GM12878 (cell line): ENCODE results near the gene SEC14L6.

ENCODE experiments used
- BRCA1 ChIP-seq: IDR thresholded peaks from 2 replicates; pipeline ENCODE4 v1.6.1; 2011; ENCODE audit warnings: low read depth, low read length, improper control_type of control experiment
- CTCF ChIP-seq, 3 experiments: IDR thresholded peaks in 2 of 3; conservative IDR thresholded peaks in 1 of 3; 2 replicates each; pipeline ENCODE4 v1.5.1; 2011; ENCODE audit warnings: low read depth in 3 of 3, low read length in 3 of 3, mild to moderate bottlenecking in 3 of 3, control low read depth in 2 of 3, moderate library complexity in 2 of 3, inconsistent platforms in 1 of 3, mixed read lengths in 1 of 3; ENCODE audit not compliant: control insufficient read depth in 2 of 3, insufficient read depth in 1 of 3; ENCODE audit errors: extremely low read depth in 1 of 3
- EZH2 ChIP-seq: IDR thresholded peaks from 2 replicates; pipeline ENCODE4 v1.6.1; 2012; ENCODE audit warnings: low read depth, mild to moderate bottlenecking, control low read depth, inconsistent platforms, low read length, borderline replicate concordance; ENCODE audit not compliant: control insufficient read depth
- FOXM1 ChIP-seq: IDR thresholded peaks from 2 replicates; pipeline ENCODE4 v1.6.1; 2012; ENCODE audit warnings: low read depth, mild to moderate bottlenecking, inconsistent platforms, low read length, moderate library complexity
- KDM1A ChIP-seq: fragments of 200-600 bp; sonication (generic); IDR thresholded peaks from 2 replicates; pipeline ENCODE4 v1.6.1; 2016; ENCODE audit warnings: borderline replicate concordance
- PML ChIP-seq: IDR thresholded peaks from 2 replicates; pipeline ENCODE4 v1.6.1; 2012; ENCODE audit warnings: low read length, inconsistent platforms
- POLR2A ChIP-seq: IDR thresholded peaks from 2 replicates; pipeline ENCODE4 v1.6.1; 2011; ENCODE audit warnings: low read depth, mild to moderate bottlenecking, low read length
- SPI1 ChIP-seq: IDR thresholded peaks from 2 replicates; pipeline ENCODE4 v1.6.1; 2011; ENCODE audit warnings: low read depth, mild to moderate bottlenecking, low read length, moderate library complexity, borderline replicate concordance; ENCODE audit not compliant: insufficient read depth
- SRF ChIP-seq, 2 experiments: IDR thresholded peaks; 2 replicates each; pipeline ENCODE4 v1.6.1; 2011; ENCODE audit warnings: low read depth in 2 of 2, low read length in 2 of 2, mild to moderate bottlenecking in 1 of 2, moderate library complexity in 1 of 2
- TCF3 ChIP-seq: IDR thresholded peaks from 2 replicates; pipeline ENCODE4 v1.6.1; 2012; ENCODE audit warnings: low read depth, mild to moderate bottlenecking, low read length, borderline replicate concordance; ENCODE audit not compliant: insufficient read depth
- TF ChIP-seq, protein P1 (sequence below): IDR thresholded peaks from 2 replicates; pipeline ENCODE4 v1.6.1; 2011; ENCODE audit warnings: borderline replicate concordance, low read depth, mild to moderate bottlenecking, moderate library complexity, mixed read lengths, low read length; ENCODE audit not compliant: insufficient read depth; ENCODE audit errors: extremely low read length
- TF ChIP-seq, protein P2 (sequence below): IDR thresholded peaks from 2 replicates; pipeline ENCODE4 v1.6.1; 2012; ENCODE audit warnings: low read depth, low read length, improper control_type of control experiment
- TF ChIP-seq, protein P3 (sequence below): fragments of 450-650 bp; IDR thresholded peaks from 2 replicates; pipeline ENCODE4 v1.6.1; 2016; ENCODE audit warnings: mild to moderate bottlenecking

DNA sequence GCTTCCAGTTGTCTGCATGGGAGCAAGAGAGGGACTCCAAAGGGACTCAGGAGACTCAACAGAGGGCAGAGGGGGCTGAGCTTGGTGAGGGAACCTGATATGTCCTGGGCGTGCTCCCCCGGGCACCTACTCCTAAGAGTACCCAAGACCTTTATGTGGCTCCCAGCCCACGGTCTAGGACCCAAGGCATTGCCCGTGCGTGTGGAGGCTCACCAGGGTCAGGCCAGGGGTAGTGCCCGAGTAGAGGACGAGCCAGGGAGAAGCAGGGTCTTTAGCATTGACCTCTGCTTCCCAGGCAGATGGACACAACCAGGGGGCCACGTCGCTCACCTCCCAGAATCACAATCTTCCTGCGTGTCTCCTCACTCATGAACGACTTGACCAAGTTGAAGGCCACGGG is 54.4 kb downstream of the SEC14L6 start:
- TF ChIP-seq, protein P1, sequence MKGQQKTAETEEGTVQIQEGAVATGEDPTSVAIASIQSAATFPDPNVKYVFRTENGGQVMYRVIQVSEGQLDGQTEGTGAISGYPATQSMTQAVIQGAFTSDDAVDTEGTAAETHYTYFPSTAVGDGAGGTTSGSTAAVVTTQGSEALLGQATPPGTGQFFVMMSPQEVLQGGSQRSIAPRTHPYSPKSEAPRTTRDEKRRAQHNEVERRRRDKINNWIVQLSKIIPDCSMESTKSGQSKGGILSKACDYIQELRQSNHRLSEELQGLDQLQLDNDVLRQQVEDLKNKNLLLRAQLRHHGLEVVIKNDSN, result no peak
- TF ChIP-seq CTCF (IDR thresholded peaks at IDR 0.05 in 2 of 3, conservative IDR thresholded peaks at IDR 0.05 in 1 of 3; ENCODE audit: control insufficient read depth in 2 of 3, extremely low read depth in 1 of 3, insufficient read depth in 1 of 3, low read depth in 3 of 3, low read length in 3 of 3) (no peak), KDM1A (no peak), TCF3 (no peak), FOXM1 (no peak), PML (no peak), POLR2A (no peak), SPI1 (no peak), EZH2 (no peak), BRCA1 (no peak), SRF (IDR thresholded peaks at IDR 0.05; ENCODE audit: low read depth in 2 of 2, low read length in 2 of 2) (no peak)
- TF ChIP-seq, protein P2, sequence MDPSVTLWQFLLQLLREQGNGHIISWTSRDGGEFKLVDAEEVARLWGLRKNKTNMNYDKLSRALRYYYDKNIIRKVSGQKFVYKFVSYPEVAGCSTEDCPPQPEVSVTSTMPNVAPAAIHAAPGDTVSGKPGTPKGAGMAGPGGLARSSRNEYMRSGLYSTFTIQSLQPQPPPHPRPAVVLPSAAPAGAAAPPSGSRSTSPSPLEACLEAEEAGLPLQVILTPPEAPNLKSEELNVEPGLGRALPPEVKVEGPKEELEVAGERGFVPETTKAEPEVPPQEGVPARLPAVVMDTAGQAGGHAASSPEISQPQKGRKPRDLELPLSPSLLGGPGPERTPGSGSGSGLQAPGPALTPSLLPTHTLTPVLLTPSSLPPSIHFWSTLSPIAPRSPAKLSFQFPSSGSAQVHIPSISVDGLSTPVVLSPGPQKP, result no peak
- TF ChIP-seq, protein P3, sequence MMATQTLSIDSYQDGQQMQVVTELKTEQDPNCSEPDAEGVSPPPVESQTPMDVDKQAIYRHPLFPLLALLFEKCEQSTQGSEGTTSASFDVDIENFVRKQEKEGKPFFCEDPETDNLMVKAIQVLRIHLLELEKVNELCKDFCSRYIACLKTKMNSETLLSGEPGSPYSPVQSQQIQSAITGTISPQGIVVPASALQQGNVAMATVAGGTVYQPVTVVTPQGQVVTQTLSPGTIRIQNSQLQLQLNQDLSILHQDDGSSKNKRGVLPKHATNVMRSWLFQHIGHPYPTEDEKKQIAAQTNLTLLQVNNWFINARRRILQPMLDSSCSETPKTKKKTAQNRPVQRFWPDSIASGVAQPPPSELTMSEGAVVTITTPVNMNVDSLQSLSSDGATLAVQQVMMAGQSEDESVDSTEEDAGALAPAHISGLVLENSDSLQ, result no peak
